Stomach smooth muscle (tissue), 2 donors: Measurements from ENCODE around the gene MYL3.
"Not testable (repeated sequence)": the region's sequence is repeated elsewhere in the genome, so short reads cannot be mapped to it uniquely, and the experiment has no call there.

ENCODE experiments used
- H3K27ac ChIP-seq: one replicate; pipeline ENCODE4 v1.7.0; 2013; ENCODE audit warnings: mild to moderate bottlenecking, low read length, inconsistent platforms
- H3K27me3 ChIP-seq, 2 donors: one replicate each; pipeline ENCODE4 v1.7.0; 2013; ENCODE audit warnings: low read length in 2 of 2; ENCODE audit not compliant: insufficient read depth in 2 of 2, control insufficient read depth in 1 of 2
- H3K36me3 ChIP-seq, 2 donors: one replicate each; pipeline ENCODE4 v1.7.0; 2013; ENCODE audit warnings: low read length in 2 of 2; ENCODE audit not compliant: control insufficient read depth in 2 of 2, insufficient read depth in 2 of 2
- H3K4me1 ChIP-seq: one replicate; pipeline ENCODE4 v1.7.0; 2013; ENCODE audit warnings: low read length; ENCODE audit not compliant: control insufficient read depth, insufficient read depth
- H3K4me3 ChIP-seq, 2 donors: one replicate each; pipeline ENCODE4 v1.7.0; 2013; ENCODE audit warnings: low read length in 2 of 2
- H3K9ac ChIP-seq, 2 donors: one replicate each; pipeline ENCODE4 v1.7.0; 2013; ENCODE audit warnings: low read length in 2 of 2, mild to moderate bottlenecking in 1 of 2
- H3K9me3 ChIP-seq, 2 donors: one replicate each; pipeline ENCODE4 v1.7.0; 2013; ENCODE audit warnings: low read length in 2 of 2; ENCODE audit not compliant: control insufficient read depth in 2 of 2
- donor health status: healthy.
- donor health status: Pancreatic carcinoma.

The MYL3 gene

DNA sequence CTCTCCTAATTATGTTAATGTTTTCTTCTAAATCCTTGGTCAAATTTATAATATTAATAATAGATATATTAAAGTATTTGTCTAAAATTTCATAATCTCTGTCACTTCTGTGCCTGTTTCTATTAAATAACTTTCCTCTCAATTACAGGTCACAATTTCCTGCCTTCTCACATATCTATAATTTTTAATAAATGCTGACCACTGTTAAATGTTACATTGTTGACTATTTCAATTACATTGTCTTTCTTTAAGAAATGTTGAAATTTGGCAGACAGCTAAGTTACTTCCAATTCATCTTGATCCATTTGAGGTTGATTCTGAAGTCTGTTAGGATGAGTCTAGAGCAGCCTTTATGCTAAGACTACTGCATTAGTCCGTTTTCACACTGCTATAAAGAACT, 41.7 kb downstream of the MYL3 start:
- H3K9ac ChIP-seq: no peak overlapping the region
- no peaks in the 10 kb centered on the region for H3K36me3 ChIP-seq
- no peak overlapping the region for H3K4me3 ChIP-seq
- H3K27ac ChIP-seq: no peak overlapping the region
- H3K27me3 ChIP-seq: no peaks in the 10 kb centered on the region
- H3K9me3 ChIP-seq: no peaks in the 10 kb centered on the region
- no peaks in the 10 kb centered on the region for H3K4me1 ChIP-seq

DNA sequence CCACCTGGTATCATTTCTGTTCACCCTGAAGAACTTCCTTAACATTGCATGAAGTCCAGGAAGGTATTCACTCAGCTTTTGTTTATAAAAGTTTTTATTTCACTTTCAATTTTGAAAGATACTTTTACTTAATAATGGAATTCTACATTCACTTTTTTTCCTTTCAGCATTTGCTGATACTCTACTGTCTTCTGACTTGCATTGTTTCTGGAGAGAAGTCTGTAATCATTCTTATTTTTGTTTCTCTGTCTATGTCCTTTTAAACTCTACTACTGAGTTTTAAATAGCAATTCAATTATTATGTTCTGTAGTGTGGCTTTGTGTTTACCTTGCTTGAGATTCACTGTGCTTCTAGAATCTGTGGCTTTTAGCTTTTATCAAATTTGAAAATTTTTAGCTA, 42.4 kb downstream of the MYL3 start:
- Histone ChIP-seq H3K27ac (no peak overlapping the region), H3K9me3 (no peaks in the 10 kb centered on the region), H3K27me3 (no peaks in the 10 kb centered on the region), H3K4me1 (no peaks in the 10 kb centered on the region), H3K36me3 (no peaks in the 10 kb centered on the region), H3K4me3 (no peak overlapping the region), H3K9ac (no peak overlapping the region)

DNA sequence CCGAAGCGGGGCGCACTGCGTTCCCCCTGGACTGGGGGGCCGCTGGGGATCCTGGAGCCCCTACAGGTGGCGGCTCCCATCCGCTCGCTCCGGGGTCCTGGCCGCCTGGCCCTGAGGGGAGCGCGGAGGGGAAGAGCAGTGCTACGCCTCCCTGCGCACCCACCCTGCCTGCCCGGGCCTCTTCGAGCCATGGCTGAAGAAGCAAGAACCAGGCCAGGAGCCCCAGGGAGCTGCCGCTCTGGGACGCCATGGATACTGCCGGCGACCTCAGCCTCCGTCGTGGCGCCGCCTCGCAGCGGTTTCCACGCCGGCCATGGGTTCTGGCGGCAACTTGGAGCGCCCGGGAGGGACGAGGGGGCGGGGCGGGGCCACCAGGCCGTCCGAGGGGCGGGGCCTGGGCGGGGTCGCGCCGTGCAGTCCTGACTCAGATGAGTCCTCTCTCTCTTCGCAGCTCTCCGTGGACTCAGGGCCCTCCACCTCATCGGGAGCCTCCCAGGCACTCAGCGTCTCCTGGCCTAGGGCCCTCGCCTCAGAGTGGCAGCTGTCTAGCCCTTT, 50.9 kb downstream of the MYL3 start:
- Histone ChIP-seq H3K36me3 (no peaks in the 10 kb centered on the region), H3K9me3 (no peaks in the 10 kb centered on the region), H3K27me3 (no peaks in the 10 kb centered on the region), H3K4me1 (peaks cover 9% of the 10 kb centered on the region), H3K4me3 (peak overlapping the region; percentile 38 to 68), H3K9ac (peak overlapping the region in 1 of 2 donors; percentile 13), H3K27ac (no peak overlapping the region)

DNA sequence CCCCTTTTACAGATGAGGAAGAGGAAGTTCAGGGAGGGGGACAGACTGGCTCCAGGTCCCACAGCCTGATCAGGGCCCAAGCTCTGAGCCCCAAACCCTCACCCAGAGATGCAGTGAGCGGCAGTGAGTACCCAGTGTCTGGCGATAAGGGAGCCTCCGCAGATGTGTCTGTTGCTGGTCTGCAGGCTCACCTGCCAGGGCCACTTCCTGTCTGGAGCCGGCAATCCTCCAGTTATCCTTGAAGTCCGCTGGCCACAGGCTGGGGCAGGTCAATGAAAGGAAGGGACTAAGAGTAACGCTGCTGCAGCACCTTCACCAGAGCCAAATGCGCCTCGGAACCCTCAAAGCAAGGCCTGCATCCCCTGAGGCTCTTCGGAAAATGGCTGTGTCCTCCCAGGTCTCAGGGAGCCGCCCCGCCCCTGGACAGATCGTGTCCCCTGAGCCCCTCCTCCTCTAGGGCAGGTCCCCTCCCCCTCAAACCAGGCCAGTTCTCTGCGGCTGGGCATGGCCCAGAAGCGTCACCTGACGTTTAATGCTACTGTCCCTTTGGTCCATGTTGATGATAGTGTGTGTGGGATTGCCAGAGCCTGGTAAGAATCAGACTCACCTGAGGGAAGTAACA, 51.5 kb downstream of the MYL3 start:
- Histone ChIP-seq H3K9me3 (no peaks in the 10 kb centered on the region), H3K36me3 (no peaks in the 10 kb centered on the region), H3K27ac (no peak overlapping the region), H3K4me3 (peak overlapping the region; percentile 14 to 68), H3K4me1 (peaks cover 9% of the 10 kb centered on the region), H3K27me3 (no peaks in the 10 kb centered on the region), H3K9ac (no peak overlapping the region)

DNA sequence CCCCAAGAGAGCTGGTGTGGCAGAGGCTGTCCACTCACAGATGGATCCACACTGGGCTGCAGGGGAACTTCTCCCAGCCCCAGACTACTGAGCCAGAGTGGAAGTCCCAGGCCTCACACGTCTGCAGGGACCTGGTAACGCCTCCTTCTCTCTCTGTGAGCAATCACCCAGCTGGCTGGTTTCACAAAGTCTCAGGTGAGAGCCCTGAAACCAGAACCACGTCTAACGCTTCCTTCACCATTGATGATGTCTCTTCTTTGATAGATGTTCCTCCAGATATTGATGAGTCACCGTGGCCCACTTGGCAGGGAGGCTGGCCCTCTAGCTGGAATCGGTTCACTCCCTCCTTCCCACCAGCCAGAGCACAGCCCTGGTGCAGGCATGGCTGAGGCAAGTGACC, 54.5 kb downstream of the MYL3 start:
- H3K9me3 ChIP-seq, H3K36me3 ChIP-seq, H3K27me3 ChIP-seq, H3K4me1 ChIP-seq, H3K9ac ChIP-seq, H3K27ac ChIP-seq, H3K4me3 ChIP-seq: not testable (repeated sequence)
